Measurements from ENCODE around the gene NBL1. TPM values are rescaled to one million over a fixed set of nuclear protein-coding genes. Genes with fewer than 3 reads are reported as not detected.

Gene NBL1
- total and polyA plus RNA-seq, 10 of the 15 experiments (the other 5 are each of a cell fraction or from before 2014, with no cell fraction given) = 0.13 to 2.4 (median 0.81) TPM; not detected in 1

GRCh38 chr1:19597496-19598309 is 46.4 kb upstream of the NBL1 start (continued):
- TF ChIP-seq MTA3 (IDR thresholded peaks at IDR 0.05; ENCODE audit: borderline replicate concordance, low read length) (no peak), SMC3 (IDR thresholded peaks at IDR 0.05; ENCODE audit: borderline replicate concordance, low read length) (no peak), CREM (IDR thresholded peaks at IDR 0.05; ENCODE audit: low read depth) (peak; percentile 80), ZBTB40 (IDR thresholded peaks at IDR 0.05; ENCODE audit: borderline replicate concordance) (no peak), RELA (IDR thresholded peaks at IDR 0.05; ENCODE audit: borderline replicate concordance, partially characterized antibody) (no peak), POLR2AphosphoS5 (IDR thresholded peaks at IDR 0.05; ENCODE audit: low read length) (peak; percentile 21; the same call in 1 of the 2 replicates), NRF1 (conservative IDR thresholded peaks at IDR 0.05; ENCODE audit: low read depth, low read length) (no peak), TAF1 (IDR thresholded peaks at IDR 0.05; ENCODE audit: borderline replicate concordance, low read depth, low read length) (no peak), TCF12 (IDR thresholded peaks at IDR 0.05; ENCODE audit: low read depth, low read length) (no peak), HCFC1 (IDR thresholded peaks at IDR 0.05; ENCODE audit: low read length) (no peak), CUX1 (IDR thresholded peaks at IDR 0.05; ENCODE audit: insufficient replicate concordance, low read depth, low read length) (no peak), ATF3 (IDR thresholded peaks at IDR 0.05; ENCODE audit: borderline replicate concordance, extremely low read depth, low read depth, low read length) (no peak), CREB1 (IDR thresholded peaks at IDR 0.05; ENCODE audit: low read depth) (peak; percentile 91), SMARCA5 (IDR thresholded peaks at IDR 0.05) (0 out of 2 replicates have a peak, but pooled peaks have one; percentile 10), MAX (IDR thresholded peaks at IDR 0.05; ENCODE audit: low read depth, low read length) (no peak), ZNF24 (IDR thresholded peaks at IDR 0.05) (no peak), IRF4 (IDR thresholded peaks at IDR 0.05; ENCODE audit: low read depth, low read length) (no peak), HSF1 (IDR thresholded peaks at IDR 0.05; ENCODE audit: low read depth, low read length) (no peak)

Measured in GM12878 (cell line).